WTC11 (cell line): ENCODE results near the gene FRMD4A. TPM values are rescaled to one million over a fixed set of nuclear protein-coding genes. Genes with fewer than 3 reads are reported as not detected.

ENCODE experiments used
- CBFB ChIP-seq: sonication (generic); formaldehyde crosslinking; IDR thresholded peaks from 2 replicates; pipeline ENCODE4 v1.8.1; 2022; ENCODE audit warnings: mild to moderate bottlenecking, low read depth, missing genetic modification reagents
- NR3C1 ChIP-seq: sonication (generic); formaldehyde crosslinking; conservative IDR thresholded peaks from 2 replicates; pipeline ENCODE4 v1.8.1; 2023; ENCODE audit warnings: low read depth, mild to moderate bottlenecking, missing genetic modification reagents
- SMAD3 ChIP-seq: sonication (generic); formaldehyde crosslinking; IDR thresholded peaks from 2 replicates; pipeline ENCODE4 v1.8.0; 2022; ENCODE audit warnings: missing genetic modification reagents, mild to moderate bottlenecking, borderline replicate concordance
- TEAD1 ChIP-seq: sonication (generic); formaldehyde crosslinking; IDR thresholded peaks from 2 replicates; pipeline ENCODE4 v1.8.0; 2022; ENCODE audit warnings: mild to moderate bottlenecking, missing genetic modification reagents
- ZNF396 ChIP-seq: fragments of 250-450 bp; sonication (Bioruptor Pico); IDR thresholded peaks from 2 replicates; pipeline ENCODE4 v1.8.0; 2021; ENCODE audit warnings: mild to moderate bottlenecking, moderate library complexity, borderline replicate concordance
- ZNF512 ChIP-seq: sonication (generic); formaldehyde crosslinking; IDR thresholded peaks from 2 replicates; pipeline ENCODE4 v1.8.1; 2022; ENCODE audit warnings: missing genetic modification reagents, borderline replicate concordance
- ZSCAN18 ChIP-seq: fragments of 250-450 bp; sonication (Bioruptor Pico); IDR thresholded peaks from 2 replicates; pipeline ENCODE4 v2.1.2; 2022; ENCODE audit warnings: mild to moderate bottlenecking, moderate library complexity
- total RNA-seq: library from RNA; stranded (reverse); gene quantifications from 3 replicates; pipeline ENCODE4 v1.2.3, GENCODE V29; 2021
- TF ChIP-seq, protein P1 (sequence below): sonication (generic); formaldehyde crosslinking; IDR thresholded peaks from 2 replicates; pipeline ENCODE4 v1.8.0; 2023; ENCODE audit warnings: missing genetic modification reagents, mild to moderate bottlenecking, borderline replicate concordance
- TF ChIP-seq, protein P2 (sequence below): fragments of 250-450 bp; sonication (Bioruptor Pico); conservative IDR thresholded peaks from 2 replicates; pipeline ENCODE4 v1.9.0; 2021; ENCODE audit warnings: mild to moderate bottlenecking
- TF ChIP-seq, protein P3 (sequence below): sonication (generic); formaldehyde crosslinking; IDR thresholded peaks from 2 replicates; pipeline ENCODE4 v1.8.1; 2023; ENCODE audit warnings: mild to moderate bottlenecking, missing genetic modification reagents, borderline replicate concordance

FRMD4A gene
- total RNA-seq, 1 experiment from 2014 or later = 35.5 TPM

- TF ChIP-seq ZSCAN18 (CRISPR knock-in tag) = no peak
- no peak for TF ChIP-seq TEAD1
- TF ChIP-seq, protein P1, sequence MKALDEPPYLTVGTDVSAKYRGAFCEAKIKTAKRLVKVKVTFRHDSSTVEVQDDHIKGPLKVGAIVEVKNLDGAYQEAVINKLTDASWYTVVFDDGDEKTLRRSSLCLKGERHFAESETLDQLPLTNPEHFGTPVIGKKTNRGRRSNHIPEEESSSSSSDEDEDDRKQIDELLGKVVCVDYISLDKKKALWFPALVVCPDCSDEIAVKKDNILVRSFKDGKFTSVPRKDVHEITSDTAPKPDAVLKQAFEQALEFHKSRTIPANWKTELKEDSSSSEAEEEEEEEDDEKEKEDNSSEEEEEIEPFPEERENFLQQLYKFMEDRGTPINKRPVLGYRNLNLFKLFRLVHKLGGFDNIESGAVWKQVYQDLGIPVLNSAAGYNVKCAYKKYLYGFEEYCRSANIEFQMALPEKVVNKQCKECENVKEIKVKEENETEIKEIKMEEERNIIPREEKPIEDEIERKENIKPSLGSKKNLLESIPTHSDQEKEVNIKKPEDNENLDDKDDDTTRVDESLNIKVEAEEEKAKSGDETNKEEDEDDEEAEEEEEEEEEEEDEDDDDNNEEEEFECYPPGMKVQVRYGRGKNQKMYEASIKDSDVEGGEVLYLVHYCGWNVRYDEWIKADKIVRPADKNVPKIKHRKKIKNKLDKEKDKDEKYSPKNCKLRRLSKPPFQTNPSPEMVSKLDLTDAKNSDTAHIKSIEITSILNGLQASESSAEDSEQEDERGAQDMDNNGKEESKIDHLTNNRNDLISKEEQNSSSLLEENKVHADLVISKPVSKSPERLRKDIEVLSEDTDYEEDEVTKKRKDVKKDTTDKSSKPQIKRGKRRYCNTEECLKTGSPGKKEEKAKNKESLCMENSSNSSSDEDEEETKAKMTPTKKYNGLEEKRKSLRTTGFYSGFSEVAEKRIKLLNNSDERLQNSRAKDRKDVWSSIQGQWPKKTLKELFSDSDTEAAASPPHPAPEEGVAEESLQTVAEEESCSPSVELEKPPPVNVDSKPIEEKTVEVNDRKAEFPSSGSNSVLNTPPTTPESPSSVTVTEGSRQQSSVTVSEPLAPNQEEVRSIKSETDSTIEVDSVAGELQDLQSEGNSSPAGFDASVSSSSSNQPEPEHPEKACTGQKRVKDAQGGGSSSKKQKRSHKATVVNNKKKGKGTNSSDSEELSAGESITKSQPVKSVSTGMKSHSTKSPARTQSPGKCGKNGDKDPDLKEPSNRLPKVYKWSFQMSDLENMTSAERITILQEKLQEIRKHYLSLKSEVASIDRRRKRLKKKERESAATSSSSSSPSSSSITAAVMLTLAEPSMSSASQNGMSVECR (CRISPR knock-in tag) = no peak
- TF ChIP-seq, protein P2, sequence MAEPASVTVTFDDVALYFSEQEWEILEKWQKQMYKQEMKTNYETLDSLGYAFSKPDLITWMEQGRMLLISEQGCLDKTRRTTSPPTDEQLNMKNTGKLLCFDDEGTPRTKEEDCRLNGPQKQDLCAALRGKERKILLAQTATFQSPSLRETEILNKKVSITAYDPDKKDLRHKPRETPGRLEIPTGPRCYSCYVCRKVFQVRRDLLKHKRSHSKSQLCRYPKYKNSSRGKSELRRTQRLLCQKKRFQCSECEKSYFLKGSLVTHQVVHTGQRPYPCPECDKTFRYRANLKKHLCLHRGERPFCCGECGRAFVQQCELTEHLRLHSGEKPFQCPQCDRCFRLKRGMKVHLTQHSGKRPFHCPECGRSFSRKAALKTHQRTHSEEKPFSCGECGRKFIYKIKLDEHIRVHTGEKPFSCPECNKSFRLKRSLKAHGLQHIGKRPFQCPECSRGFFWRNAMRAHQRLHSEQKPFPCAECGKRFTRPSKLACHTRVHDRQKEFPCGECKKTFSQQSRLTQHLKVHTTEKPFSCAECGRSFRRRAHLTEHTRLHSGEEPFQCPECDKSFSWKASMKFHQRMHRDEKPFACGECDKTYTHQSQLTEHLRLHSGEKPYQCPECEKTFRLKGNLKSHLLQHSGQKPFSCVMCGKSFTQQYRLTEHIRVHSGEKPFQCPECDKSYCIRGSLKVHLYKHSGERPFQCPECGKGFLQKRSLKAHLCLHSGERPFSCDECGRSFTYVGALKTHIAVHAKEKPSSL = no peak
- TF ChIP-seq, protein P3, sequence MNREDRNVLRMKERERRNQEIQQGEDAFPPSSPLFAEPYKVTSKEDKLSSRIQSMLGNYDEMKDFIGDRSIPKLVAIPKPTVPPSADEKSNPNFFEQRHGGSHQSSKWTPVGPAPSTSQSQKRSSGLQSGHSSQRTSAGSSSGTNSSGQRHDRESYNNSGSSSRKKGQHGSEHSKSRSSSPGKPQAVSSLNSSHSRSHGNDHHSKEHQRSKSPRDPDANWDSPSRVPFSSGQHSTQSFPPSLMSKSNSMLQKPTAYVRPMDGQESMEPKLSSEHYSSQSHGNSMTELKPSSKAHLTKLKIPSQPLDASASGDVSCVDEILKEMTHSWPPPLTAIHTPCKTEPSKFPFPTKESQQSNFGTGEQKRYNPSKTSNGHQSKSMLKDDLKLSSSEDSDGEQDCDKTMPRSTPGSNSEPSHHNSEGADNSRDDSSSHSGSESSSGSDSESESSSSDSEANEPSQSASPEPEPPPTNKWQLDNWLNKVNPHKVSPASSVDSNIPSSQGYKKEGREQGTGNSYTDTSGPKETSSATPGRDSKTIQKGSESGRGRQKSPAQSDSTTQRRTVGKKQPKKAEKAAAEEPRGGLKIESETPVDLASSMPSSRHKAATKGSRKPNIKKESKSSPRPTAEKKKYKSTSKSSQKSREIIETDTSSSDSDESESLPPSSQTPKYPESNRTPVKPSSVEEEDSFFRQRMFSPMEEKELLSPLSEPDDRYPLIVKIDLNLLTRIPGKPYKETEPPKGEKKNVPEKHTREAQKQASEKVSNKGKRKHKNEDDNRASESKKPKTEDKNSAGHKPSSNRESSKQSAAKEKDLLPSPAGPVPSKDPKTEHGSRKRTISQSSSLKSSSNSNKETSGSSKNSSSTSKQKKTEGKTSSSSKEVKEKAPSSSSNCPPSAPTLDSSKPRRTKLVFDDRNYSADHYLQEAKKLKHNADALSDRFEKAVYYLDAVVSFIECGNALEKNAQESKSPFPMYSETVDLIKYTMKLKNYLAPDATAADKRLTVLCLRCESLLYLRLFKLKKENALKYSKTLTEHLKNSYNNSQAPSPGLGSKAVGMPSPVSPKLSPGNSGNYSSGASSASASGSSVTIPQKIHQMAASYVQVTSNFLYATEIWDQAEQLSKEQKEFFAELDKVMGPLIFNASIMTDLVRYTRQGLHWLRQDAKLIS (CRISPR knock-in tag) = no peak
- no peak for TF ChIP-seq ZNF396 (CRISPR knock-in tag)
- TF ChIP-seq CBFB (CRISPR knock-in tag) = no peak
- TF ChIP-seq NR3C1 (CRISPR knock-in tag) = no peak
- TF ChIP-seq ZNF512 = no peak
- no peak for TF ChIP-seq SMAD3 (CRISPR knock-in tag)
Measured at GRCh38 chr10:14296065-14296709, 34.5 kb downstream of the FRMD4A start (continued).
